IMR-90 (cell line): ENCODE measurements around the gene IGF2BP3.

Experiments
- BHLHE40 ChIP-seq: fragments of 150-350 bp; IDR thresholded peaks from 2 replicates; pipeline ENCODE4 v1.6.1; 2016; ENCODE audit warnings: mild to moderate bottlenecking, low read depth, low read length
- RAD21 ChIP-seq: IDR thresholded peaks from 2 replicates; pipeline ENCODE4 v1.6.1; 2012; ENCODE audit warnings: low read length, improper control_type of control experiment

- TF ChIP-seq RAD21 (no peak), BHLHE40 (0 out of 2 replicates have a peak, but pooled peaks have one; percentile 31)
Observed at GRCh38 chr7:23377134-23377533, 93.2 kb downstream of the IGF2BP3 start.
